Measurements from ENCODE around the gene TAPBPL.
"Not testable (repeated sequence)": the region's sequence is repeated elsewhere in the genome, so short reads cannot be mapped to it uniquely, and the experiment has no call there.

GRCh38 chr12:6467571-6468282 is 15.9 kb downstream of the TAPBPL start:
- TF ChIP-seq CTCF, POLR2A, POLR2AphosphoS5 (IDR thresholded peaks at IDR 0.05): not testable (repeated sequence)

All from sigmoid colon (tissue), 4 donors.